ENCODE data around the gene NUMBL.
"Not testable (repeated sequence)": the region's sequence is repeated elsewhere in the genome, so short reads cannot be mapped to it uniquely, and the experiment has no call there.

NUMBL gene

DNA sequence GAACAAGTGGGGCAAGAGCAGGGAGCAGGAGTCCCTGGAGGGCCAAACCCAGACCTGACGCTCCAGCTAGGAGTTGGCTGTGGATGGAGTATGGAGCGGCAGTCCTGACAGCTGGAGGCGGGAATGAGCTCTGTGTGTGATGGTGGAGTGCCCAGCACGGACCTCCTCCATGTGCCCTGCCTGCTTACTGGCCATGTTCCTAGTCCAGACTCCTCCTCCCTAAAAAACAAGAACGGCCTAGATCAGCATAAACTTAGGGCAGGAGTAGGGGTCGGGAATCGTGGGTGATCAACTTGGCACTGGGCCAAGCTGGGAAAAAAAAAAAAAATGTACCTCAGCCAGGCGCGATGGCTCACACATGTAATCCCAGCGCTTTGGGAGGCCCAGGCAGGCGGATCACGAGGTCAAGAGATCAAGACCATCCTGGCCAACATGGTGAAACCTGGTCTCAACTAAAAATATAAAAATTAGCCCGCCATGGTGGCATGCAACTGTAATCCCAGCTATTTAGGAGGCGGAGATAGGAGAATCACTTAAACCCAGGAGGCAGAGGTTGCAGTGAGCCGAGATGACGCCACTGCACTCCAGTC is 59.8 kb downstream of the NUMBL start:
- no peak for DNase-seq (ENCODE audit: low read depth, low spot score)

DNA sequence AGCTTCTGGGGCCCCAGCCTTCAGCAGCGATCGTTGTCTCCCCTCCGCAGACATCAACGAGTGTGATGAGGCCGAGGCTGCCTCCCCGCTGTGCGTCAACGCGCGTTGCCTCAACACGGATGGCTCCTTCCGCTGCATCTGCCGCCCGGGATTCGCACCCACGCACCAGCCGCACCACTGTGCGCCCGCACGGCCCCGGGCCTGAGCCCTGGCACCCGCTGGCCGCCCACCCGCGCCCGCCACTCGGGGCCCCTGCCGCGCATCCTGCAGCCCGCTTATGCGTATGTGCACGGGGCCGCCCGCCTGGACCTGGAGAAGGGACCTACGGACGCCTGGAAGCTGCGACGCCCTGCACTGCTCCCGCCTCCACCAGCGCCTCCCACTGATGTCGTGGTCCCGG is 61.1 kb downstream of the NUMBL start:
- DNase-seq (ENCODE audit: low read depth, low spot score), result no peak

DNA sequence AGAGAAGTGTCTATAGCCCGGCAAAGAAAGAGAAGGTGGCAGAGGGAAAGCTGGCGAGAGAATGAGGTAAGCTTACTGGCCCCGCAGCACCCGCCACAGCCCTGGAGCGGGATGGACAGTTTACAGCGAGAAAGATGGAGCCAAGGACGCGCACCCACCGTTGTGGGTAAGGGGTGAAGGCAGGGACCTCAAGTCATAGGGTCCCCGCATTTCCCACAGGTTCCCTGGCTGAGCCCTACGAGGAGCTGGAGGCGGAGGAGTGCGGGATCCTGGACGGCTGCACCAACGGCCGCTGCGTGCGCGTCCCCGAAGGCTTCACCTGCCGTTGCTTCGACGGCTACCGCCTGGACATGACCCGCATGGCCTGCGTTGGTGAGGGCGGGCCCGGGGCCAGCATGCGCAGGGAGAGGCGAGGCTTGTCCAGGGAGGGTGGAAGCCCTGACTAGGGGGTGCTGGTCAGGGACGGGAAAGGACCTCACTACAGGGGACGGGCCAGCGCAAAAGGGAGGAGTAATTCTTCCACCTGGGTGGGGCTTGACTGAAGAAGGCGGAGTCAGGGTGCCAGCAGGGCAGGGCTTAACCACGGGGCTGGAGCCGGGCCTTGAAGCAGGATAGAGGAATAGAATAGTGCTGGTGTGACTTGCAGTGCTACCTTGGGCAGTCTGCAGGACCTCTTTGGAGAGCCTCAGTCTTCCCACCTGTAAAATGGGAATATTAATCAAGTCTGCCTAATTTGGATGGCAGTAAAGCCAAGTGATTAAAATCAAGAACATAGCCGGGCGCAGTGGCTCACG is 62.8 kb downstream of the NUMBL start:
- no peak for DNase-seq (ENCODE audit: low read depth, low spot score)

DNA sequence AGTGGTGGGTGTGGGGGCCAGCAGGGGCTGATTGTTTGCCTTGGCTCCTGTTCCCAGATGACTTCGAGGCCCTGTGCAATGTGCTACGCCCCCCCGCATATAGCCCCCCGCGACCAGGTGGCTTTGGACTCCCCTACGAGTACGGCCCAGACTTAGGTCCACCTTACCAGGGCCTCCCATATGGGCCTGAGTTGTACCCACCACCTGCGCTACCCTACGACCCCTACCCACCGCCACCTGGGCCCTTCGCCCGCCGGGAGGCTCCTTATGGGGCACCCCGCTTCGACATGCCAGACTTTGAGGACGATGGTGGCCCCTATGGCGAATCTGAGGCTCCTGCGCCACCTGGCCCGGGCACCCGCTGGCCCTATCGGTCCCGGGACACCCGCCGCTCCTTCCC is 63.5 kb downstream of the NUMBL start:
- no peak for DNase-seq (ENCODE audit: low read depth, low spot score)

DNA sequence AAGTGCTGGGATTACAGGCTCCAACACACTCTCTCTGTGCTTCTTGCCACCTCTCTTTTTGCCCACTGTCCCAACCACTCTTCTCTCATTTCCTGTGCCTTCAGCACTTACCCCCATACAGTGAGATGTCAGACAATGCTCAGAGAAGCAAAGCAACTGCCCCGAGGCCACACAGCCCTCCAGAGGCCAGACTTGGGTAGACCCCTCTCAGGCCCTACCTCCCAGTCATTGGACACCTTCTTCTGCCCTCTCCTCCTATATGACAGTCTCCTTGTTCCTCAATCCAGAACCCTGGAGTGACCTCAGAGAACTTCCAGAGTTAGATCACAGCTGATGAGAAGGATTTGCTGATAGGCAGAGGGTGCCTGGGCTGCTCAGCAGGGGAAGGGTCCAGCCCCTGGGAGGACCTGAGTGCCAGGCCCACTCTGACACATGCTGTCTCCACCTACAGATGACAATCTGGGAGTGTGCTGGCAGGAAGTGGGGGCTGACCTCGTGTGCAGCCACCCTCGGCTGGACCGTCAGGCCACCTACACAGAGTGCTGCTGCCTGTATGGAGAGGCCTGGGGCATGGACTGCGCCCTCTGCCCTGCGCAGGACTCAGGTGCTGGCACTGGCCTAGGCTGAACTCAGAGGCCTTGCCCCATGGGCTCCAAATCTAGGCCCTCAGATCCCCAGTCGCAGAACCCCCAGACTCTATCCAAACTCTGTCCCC is 64.9 kb downstream of the NUMBL start:
- DNase-seq (ENCODE audit: low read depth, low spot score), result no peak

DNA sequence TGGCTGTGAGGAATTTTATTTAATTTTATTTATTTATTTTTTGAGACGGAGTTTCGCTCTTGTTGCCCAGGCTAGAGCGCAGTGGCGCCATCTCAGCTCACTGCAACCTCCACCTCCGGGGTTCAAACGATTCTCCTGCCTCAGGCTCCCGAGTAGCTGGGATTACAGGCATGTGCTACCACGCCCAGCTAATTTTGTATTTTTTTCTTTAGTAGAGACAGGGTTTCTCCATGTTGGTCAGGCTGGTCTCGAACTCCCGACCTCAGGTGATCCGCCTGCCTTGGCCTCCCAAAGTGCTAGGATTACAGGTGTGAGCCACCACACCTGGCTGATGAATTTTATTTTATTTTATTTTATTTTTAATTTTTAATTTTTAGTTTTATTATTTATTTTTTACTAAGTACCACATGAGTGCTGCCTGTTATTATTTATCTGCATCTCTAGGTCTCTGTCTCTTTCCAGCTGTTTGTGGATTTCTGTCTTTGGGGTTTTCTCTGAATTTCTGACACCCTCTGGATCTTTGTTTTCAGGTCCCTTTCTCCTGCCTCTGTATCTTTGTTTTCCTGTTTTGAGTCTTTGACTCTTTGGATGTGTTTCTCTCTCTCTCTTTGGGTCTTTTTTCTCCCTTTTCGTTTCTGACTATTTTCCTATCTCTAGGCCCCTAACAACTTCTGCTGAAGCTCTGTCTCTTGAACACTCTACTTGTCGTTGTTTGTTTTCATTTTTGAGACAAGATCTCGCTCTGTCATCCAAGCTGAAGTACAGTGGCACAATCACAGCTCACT is 65.9 kb downstream of the NUMBL start:
- not testable (repeated sequence) for DNase-seq (ENCODE audit: low read depth, low spot score)

DNA sequence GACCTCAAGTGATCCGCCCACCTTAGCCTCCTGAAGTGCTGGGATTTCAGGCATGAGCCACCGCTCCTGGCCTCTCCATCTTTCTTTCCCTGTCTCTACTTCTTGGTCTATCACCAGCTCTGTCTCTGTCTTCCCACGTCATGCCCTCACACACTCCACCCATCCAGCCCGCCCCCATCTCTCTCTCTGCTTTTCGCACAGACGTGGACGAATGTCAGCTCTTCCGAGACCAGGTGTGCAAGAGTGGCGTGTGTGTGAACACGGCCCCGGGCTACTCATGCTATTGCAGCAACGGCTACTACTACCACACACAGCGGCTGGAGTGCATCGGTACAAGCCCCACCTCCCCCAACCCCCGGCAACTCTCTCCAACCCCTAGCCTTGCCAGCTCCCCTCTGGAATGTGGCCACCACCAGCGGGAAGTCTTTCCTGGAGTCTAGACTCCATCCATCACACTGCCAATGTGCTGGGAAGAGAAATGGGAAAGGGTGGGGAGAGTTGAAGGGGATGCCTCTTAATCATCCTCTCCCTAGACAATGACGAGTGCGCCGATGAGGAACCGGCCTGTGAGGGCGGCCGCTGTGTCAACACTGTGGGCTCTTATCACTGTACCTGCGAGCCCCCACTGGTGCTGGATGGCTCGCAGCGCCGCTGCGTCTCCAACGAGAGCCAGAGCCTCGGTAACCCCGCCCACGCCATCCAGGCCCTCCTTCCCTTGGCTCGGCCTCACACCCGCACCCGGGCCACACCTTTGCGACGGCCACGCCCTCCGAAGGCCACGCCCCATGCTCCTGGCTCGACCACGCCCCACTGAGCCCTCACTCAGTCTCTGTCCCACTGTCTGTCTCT is 66.8 kb downstream of the NUMBL start:
- no peak for DNase-seq (ENCODE audit: low read depth, low spot score)

DNA sequence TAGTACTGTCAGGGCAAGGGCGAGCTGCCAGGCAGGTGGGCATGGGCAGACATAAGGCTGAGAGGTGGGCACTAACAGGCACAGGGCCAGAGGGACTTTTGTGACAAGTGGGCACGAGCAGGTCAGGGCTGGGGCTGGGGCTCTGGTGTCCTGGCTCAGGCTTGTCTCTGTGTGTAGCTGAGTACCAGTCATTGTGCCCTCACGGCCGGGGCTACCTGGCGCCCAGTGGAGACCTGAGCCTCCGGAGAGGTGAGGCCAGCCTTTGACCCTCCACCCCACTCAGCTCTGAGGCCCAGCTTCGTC is 67.7 kb downstream of the NUMBL start:
- DNase-seq (ENCODE audit: low read depth, low spot score), result no peak

DNA sequence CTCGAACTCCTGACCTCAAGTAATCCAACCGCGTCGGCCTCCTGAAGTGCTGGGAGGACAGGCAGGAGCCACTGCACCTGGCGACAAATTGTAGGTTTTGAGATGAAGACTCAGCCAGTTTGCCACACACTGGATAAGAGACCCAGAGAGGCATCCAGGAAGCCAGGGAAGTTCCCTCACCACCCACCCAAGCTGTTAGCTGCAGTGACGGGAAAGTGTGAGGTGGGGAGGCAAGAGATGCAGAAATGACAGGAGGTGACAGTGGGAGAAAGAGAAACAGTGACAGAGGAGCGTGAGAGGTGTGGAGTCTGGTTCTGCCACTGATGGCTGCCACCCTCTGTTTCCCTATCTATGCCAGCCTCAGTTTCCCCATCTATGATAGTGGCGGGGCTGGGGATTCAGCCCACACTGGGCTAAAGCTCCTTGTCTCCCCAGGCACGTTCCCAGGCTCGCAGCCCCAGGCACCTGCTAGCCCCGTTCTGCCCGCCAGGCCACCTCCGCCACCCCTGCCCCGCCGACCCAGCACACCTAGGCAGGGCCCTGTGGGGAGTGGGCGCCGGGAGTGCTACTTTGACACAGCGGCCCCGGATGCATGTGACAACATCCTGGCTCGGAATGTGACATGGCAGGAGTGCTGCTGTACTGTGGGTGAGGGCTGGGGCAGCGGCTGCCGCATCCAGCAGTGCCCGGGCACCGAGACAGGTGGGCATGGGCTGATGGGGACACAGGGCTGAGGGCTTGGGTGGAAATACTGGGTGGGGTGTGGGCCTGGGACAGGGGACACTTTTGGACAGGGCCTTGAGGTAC is 68.3 kb downstream of the NUMBL start:
- DNase-seq (ENCODE audit: low read depth, low spot score), result no peak

DNA sequence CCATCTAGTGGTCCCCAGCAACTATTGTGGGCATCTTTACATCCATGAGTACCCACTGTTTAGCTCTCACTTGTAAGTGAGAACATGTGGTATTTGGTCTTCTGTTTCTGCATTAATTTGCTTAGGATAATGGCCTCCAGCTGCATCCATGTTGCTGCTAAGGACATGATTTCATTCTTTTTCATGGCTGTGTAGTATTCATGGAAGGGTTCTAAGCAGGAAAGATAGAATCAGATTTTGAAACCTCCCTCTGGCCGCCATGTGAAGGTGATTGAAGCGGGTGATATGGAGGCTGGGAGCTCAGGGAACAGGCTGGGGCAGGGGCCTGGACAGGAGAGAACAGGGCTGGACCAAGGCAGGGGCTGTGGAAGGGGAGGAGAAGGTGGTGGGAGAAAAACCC is 69.2 kb downstream of the NUMBL start:
- DNase-seq (ENCODE audit: low read depth, low spot score), result no peak

DNA sequence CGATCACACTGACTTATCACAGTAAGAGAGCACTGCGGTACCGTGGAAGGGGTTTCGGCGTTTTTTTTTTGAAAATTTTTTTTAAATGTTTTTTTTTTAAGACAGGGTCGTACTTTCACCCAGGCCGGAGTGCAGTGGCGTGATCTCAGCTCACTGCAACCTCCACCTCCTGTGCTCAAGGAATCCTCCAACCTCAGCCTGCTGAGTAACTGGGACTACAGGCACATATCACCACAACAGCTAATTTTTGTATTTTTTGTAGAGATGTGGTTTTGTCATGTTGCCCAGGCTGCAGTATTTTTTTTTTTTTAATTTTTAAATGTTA is 70.3 kb downstream of the NUMBL start:
- DNase-seq (ENCODE audit: low read depth, low spot score), result no peak

DNA sequence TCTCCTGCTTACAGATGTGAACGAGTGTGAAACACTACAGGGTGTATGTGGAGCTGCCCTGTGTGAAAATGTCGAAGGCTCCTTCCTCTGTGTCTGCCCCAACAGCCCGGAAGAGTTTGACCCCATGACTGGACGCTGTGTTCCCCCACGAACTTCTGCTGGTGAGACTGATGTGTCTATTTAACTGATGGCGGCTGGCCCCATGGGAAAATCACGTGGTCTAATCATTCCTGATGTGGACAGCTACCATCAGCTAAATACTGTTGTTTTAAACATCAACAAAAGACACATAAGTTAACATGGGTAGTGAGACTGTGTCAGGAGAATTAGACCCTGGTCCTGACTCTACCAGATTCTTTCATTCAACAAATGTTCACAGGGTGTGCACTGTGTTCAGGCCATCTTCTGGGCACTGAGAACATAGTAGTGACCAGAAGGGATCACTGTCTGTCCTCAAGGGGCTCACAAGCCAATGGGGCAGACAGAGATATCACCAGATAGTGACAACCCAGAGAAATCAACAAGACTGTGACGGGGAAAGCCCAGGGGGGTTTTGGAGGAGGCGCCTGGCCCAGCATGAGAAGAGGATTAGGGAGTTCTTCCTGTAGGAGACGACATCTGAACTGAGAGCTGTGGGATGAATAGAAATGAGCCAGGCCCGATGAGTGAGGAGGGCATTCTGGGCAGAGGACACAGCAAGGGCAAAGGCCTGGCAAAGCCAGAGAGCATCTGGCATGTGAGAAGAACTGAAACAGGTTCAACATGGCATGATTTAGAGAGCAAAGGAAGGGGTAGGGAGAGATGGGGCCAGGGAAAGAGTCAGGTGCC is 70.9 kb downstream of the NUMBL start:
- no peak for DNase-seq (ENCODE audit: low read depth, low spot score)

DNA sequence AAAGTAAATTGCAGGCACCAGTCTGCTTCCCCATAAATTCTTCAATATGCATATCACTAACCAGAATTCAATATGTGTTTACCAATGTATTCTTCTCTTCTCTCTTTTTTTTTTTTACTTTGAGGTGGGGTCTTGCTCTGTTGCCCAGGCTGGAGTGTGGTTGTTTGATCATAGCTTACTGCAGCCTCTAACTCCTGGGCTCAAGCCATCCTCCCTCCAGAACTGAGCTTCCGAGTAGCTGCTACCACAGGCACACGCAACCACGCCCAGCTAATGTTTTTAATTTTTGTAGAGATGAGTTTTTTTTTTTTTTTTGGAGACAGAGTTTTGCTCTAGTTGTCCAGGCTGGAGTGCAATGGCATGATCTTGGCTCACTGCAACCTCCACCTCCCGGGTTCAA is 72.5 kb downstream of the NUMBL start:
- DNase-seq (ENCODE audit: low read depth, low spot score), result no peak

DNA sequence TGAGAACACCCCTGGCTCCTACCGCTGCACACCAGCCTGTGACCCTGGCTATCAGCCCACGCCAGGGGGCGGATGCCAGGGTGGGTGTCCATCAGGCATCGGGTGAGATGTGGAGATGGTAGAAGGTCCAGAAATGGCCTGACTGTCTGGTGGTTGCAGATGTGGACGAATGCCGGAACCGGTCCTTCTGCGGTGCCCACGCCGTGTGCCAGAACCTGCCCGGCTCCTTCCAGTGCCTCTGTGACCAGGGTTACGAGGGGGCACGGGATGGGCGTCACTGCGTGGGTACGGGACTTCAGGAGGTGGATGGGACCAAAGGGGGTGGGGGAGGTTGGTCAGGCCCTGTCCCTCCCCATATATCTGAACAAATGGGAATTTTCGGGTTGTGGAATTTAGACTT is 73.5 kb downstream of the NUMBL start:
- no peak for DNase-seq (ENCODE audit: low read depth, low spot score)

DNA sequence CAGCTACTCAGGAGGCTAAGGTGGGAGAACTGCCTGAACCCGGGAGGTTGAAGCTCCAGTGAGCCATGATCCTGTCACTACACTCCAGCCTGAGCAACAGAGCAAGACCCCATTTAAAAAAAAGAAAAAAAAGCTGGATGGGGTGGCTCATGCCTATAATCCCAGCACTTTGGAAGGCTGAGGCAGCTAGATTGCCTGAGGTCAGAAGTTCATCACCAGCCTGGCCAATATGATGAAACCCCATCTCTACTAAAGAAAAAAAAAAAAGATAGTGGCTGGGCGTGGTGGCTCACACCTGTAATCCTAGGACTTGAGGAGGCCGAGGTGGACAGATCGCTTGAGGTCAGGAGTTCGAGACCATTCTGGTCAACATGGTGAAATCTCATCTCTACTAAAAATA is 74.3 kb downstream of the NUMBL start:
- no peak for DNase-seq (ENCODE audit: low read depth, low spot score)

All from activated naive CD8-positive, alpha-beta T cell treated with anti-CD3 and anti-CD28 coated beads, Interleukin-2, amount 50 U/mL, for 16 hours (primary cell).